IMR-90 (cell line): ENCODE measurements around the gene SPATA31D3. TPM values are rescaled to one million over a fixed set of nuclear protein-coding genes. Genes with fewer than 3 reads are reported as not detected.

Experiments
- ATAC-seq: fragments of 200-7000 bp; cut with Tn5 transposase; 2 replicates; pipeline ENCODE4 v1.9.1; 2020; ENCODE audit warnings: low read depth, mild to moderate bottlenecking, moderate library complexity
- BruUV-seq: library from RNA; stranded (reverse); fragments of 400-500 nt; replicated peaks from 2 replicates; lab custom pipeline; 2021; lab: Mats Ljungman, UMichigan
- CTCF ChIA-PET: fragments of 300-600 bp; formaldehyde crosslinking; extraction: SDS; loops from one replicate; lab custom pipeline; 2021; ENCODE audit warnings: antibody characterized with exemption; lab: Yijun Ruan, JAX
- POLR2A ChIA-PET: fragments of 300-600 bp; sonication (Branson Sonifier 250); formaldehyde crosslinking; loops from one replicate; lab custom pipeline; 2022; ENCODE audit warnings: antibody characterized with exemption; ENCODE audit not compliant: unreplicated experiment; lab: Charles Lee
- DNase-seq: peaks from one replicate; pipeline ENCODE4 v3.0.0; 2013
- H2AFZ ChIP-seq: replicated peaks from 2 replicates; pipeline ENCODE3; 2013; ENCODE audit warnings: low read length, mild to moderate bottlenecking; ENCODE audit not compliant: poor library complexity
- H2AK5ac ChIP-seq: 2 replicates; pipeline ENCODE4 v1.6.1; 2013; ENCODE audit warnings: low read depth, low read length, inconsistent platforms
- H2AK9ac ChIP-seq: replicated peaks from 2 replicates; pipeline ENCODE3; 2013; ENCODE audit warnings: mild to moderate bottlenecking, low read depth, low read length, moderate library complexity; ENCODE audit not compliant: poor library complexity
- H2BK120ac ChIP-seq: 2 replicates; pipeline ENCODE4 v1.6.1; 2013; ENCODE audit warnings: low read depth, low read length, inconsistent platforms
- H2BK15ac ChIP-seq: 3 replicates; pipeline ENCODE4 v1.6.1; 2013; ENCODE audit warnings: low read depth, low read length, inconsistent platforms
- H2BK20ac ChIP-seq: 2 replicates; pipeline ENCODE4 v1.6.1; 2013; ENCODE audit warnings: low read depth, mild to moderate bottlenecking, inconsistent platforms, low read length, moderate library complexity
- H2BK5ac ChIP-seq: 2 replicates; pipeline ENCODE4 v1.6.1; 2013; ENCODE audit warnings: mild to moderate bottlenecking, low read depth, low read length, inconsistent platforms; ENCODE audit not compliant: poor library complexity, severe bottlenecking
- H3K14ac ChIP-seq: replicated peaks from 2 replicates; pipeline ENCODE4 v1.6.1; 2013; ENCODE audit warnings: low read depth, low read length, inconsistent platforms
- H3K18ac ChIP-seq: 2 replicates; pipeline ENCODE4 v1.6.1; 2013; ENCODE audit warnings: low read depth, low read length, control low read depth
- H3K23ac ChIP-seq: 2 replicates; pipeline ENCODE4 v1.6.1; 2013; ENCODE audit warnings: low read depth, low read length, inconsistent platforms
- H3K27ac ChIP-seq: 2 replicates; pipeline ENCODE4 v1.5.1; 2013; ENCODE audit warnings: mild to moderate bottlenecking, control low read depth, low read length; ENCODE audit not compliant: insufficient read depth
- H3K27me3 ChIP-seq: 2 replicates; pipeline ENCODE4 v1.6.1; 2013; ENCODE audit warnings: low read length; ENCODE audit not compliant: control insufficient read depth, insufficient read depth
- H3K36me3 ChIP-seq: 2 replicates; pipeline ENCODE4 v1.6.1; 2013; ENCODE audit warnings: low read length, mixed read lengths; ENCODE audit not compliant: control insufficient read depth, insufficient read depth
- H3K4ac ChIP-seq: 2 replicates; pipeline ENCODE4 v1.6.1; 2013; ENCODE audit warnings: low read depth, low read length, inconsistent platforms
- H3K4me1 ChIP-seq: 2 replicates; pipeline ENCODE4 v1.6.1; 2013; ENCODE audit warnings: low read length, mixed read lengths; ENCODE audit not compliant: control insufficient read depth, insufficient read depth
- H3K4me2 ChIP-seq: 2 replicates; pipeline ENCODE4 v1.6.1; 2013; ENCODE audit warnings: low read depth, mild to moderate bottlenecking, control low read depth, low read length, moderate library complexity
- H3K4me3 ChIP-seq: 2 replicates; pipeline ENCODE4 v1.5.1; 2013; ENCODE audit warnings: low read depth, mild to moderate bottlenecking, control low read depth, low read length, moderate library complexity; ENCODE audit not compliant: insufficient read depth
- H3K56ac ChIP-seq: 2 replicates; pipeline ENCODE4 v1.6.1; 2013; ENCODE audit warnings: low read length, inconsistent platforms; ENCODE audit not compliant: insufficient read depth; ENCODE audit errors: extremely low read depth
- H3K79me1 ChIP-seq, 2 experiments: 2 replicates each; pipeline ENCODE4 v1.6.1; 2013; ENCODE audit warnings: low read length in 2 of 2, inconsistent platforms in 1 of 2, low read depth in 1 of 2
- H3K9ac ChIP-seq: 2 replicates; pipeline ENCODE4 v1.6.1; 2013; ENCODE audit warnings: low read depth, low read length, control low read depth
- H3K9me1 ChIP-seq: 2 replicates; pipeline ENCODE4 v1.6.1; 2013; ENCODE audit warnings: low read length, inconsistent platforms; ENCODE audit not compliant: insufficient read depth
- H3K9me3 ChIP-seq: 2 replicates; pipeline ENCODE4 v1.6.1; 2013; ENCODE audit warnings: low read length; ENCODE audit not compliant: control insufficient read depth, insufficient read depth
- H4K20me1 ChIP-seq: 2 replicates; pipeline ENCODE4 v1.6.1; 2013; ENCODE audit warnings: low read length, inconsistent platforms; ENCODE audit not compliant: insufficient read depth
- H4K5ac ChIP-seq: 2 replicates; pipeline ENCODE4 v1.6.1; 2013; ENCODE audit warnings: mild to moderate bottlenecking, low read depth, low read length, control low read depth
- H4K8ac ChIP-seq, 2 experiments: 2 replicates each; pipeline ENCODE4 v1.6.1; 2013; ENCODE audit warnings: low read depth in 2 of 2, low read length in 2 of 2, control low read depth in 1 of 2, inconsistent platforms in 1 of 2
- H4K91ac ChIP-seq: 2 replicates; pipeline ENCODE4 v1.6.1; 2013; ENCODE audit warnings: low read depth, low read length, inconsistent platforms; ENCODE audit not compliant: insufficient read depth
- BHLHE40 ChIP-seq: fragments of 150-350 bp; IDR thresholded peaks from 2 replicates; pipeline ENCODE4 v1.6.1; 2016; ENCODE audit warnings: mild to moderate bottlenecking, low read depth, low read length
- CEBPB ChIP-seq: IDR thresholded peaks from 2 replicates; pipeline ENCODE4 v1.6.1; 2012; ENCODE audit warnings: low read depth, low read length, improper control_type of control experiment
- FOS ChIP-seq: fragments of 150-350 bp; IDR thresholded peaks from 2 replicates; pipeline ENCODE4 v1.6.1; 2016; ENCODE audit warnings: low read depth, low read length
- MAZ ChIP-seq: IDR thresholded peaks from 2 replicates; pipeline ENCODE4 v1.6.1; 2012; ENCODE audit warnings: low read depth, mild to moderate bottlenecking, low read length, improper control_type of control experiment, moderate library complexity, borderline replicate concordance
- NFE2L2 ChIP-seq: fragments of 150-350 bp; IDR thresholded peaks from 2 replicates; pipeline ENCODE4 v1.6.1; 2016; ENCODE audit warnings: low read depth, mild to moderate bottlenecking, low read length
- RAD21 ChIP-seq: IDR thresholded peaks from 2 replicates; pipeline ENCODE4 v1.6.1; 2012; ENCODE audit warnings: low read length, improper control_type of control experiment
- RCOR1 ChIP-seq: IDR thresholded peaks from 2 replicates; pipeline ENCODE4 v1.6.1; 2012; ENCODE audit warnings: mild to moderate bottlenecking, low read length, improper control_type of control experiment; ENCODE audit not compliant: insufficient replicate concordance
- RFX5 ChIP-seq: IDR thresholded peaks from 2 replicates; pipeline ENCODE4 v1.8.0; 2012; ENCODE audit warnings: low read depth, mild to moderate bottlenecking, low read length, moderate library complexity
- SMC3 ChIP-seq: fragments of 150-350 bp; IDR thresholded peaks from 2 replicates; pipeline ENCODE4 v1.6.1; 2016; ENCODE audit warnings: low read depth, mild to moderate bottlenecking, antibody characterized with exemption, low read length, moderate library complexity
- WGBS, 2 experiments: methylation state at CpG; one replicate each; pipeline versions ENCODE4 v1.1.5 to v1.1.7; 2013; ENCODE audit warnings: missing lambda C conversion rate in 2 of 2; ENCODE audit not compliant: insufficient read length in 1 of 2; ENCODE audit errors: extremely low coverage in 2 of 2; 5-methylcytosine and 5-hydroxymethylcytosine counted together
- dilution Hi-C: fragments of 300-500 bp; cut with HindIII; formaldehyde crosslinking; loops from one replicate; pipeline ENCODE4 v1.14.3; 2018; ENCODE audit warnings: low sequenced_read_pairs; ENCODE audit not compliant: unreplicated experiment
- in situ Hi-C: fragments of 300-500 bp; cut with MboI; formaldehyde crosslinking; loops from 3 replicates; pipeline ENCODE4 v1.14.3; 2019; ENCODE audit warnings: low sequenced_read_pairs, inconsistent platforms, mixed read lengths
- intact Hi-C: fragments of 100-400 bp; cut with micrococcal nuclease; formaldehyde crosslinking; loops from 2 replicates; pipeline ENCODE4 v1.10.0; 2022
- polyA plus RNA-seq, 3 experiments: library from polyadenylated mRNA; depleted of rRNA; stranded (reverse); fragments of >200 nt; gene quantifications; 2 replicates each; pipeline ENCODE4 v1.2.3, GENCODE V29; 2012; ENCODE audit warnings: low replicate concordance in 1 of 3
- total RNA-seq: library from RNA; depleted of rRNA; stranded (reverse); fragments of >200 nt; gene quantifications from 2 replicates; pipeline ENCODE4 v1.2.3, GENCODE V29; 2012
- TF ChIP-seq, protein P1 (sequence below): conservative IDR thresholded peaks from 2 replicates; pipeline ENCODE4 v1.5.1; 2012; ENCODE audit warnings: mild to moderate bottlenecking, low read depth, low read length, improper control_type of control experiment
- TF ChIP-seq, protein P2 (sequence below): fragments of 150-350 bp; IDR thresholded peaks from 2 replicates; pipeline ENCODE4 v1.6.1; 2017; ENCODE audit warnings: mild to moderate bottlenecking, antibody characterized with exemption, low read length, low read depth

Gene SPATA31D3
- total and polyA plus RNA-seq, 2 of the 4 experiments (the other 2 are of a cell fraction) = not detected

DNA sequence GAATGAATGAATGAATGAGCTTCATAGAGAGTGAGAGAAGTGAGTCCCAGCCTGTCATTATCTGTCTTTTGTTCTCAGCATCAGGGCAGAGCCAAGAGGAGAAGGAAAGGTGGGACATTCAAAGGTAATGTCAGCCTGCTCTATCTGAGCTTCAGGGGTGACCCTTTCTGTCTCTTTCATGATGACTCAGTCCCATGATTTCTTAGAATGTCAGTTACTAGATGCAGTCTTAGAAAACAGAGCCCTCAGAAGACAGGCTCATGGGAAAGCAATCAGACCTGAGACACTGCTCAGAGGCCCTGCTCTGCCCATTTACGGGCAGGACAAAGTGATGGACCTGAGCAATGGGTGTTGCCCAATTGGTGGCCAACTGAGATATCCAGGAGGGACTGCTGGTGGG lies 46.4 kb downstream of the SPATA31D3 start:
- Histone ChIP-seq H3K9me1 (no peaks in the 10 kb centered on the region), H3K23ac (no peak overlapping the region), H2AFZ (no peak overlapping the region), H3K4me3 (no peak overlapping the region), H2BK20ac (no peak overlapping the region), H3K27me3 (peaks cover 10% of the 10 kb centered on the region), H3K27ac (no peak overlapping the region), H3K4me1 (no peaks in the 10 kb centered on the region; the same call in 1 of the 2 replicates), H2BK5ac (no peak overlapping the region), H4K20me1 (no peaks in the 10 kb centered on the region), H3K9me3 (0 out of 2 replicates have a peak, but pooled peaks cover 2% of the 10 kb centered on the region), H2BK120ac (no peak overlapping the region), H3K56ac (no peak overlapping the region), H3K4ac (no peak overlapping the region), H4K5ac (no peak overlapping the region), H2AK9ac (no peak overlapping the region), H2AK5ac (no peak overlapping the region), H3K9ac (no peak overlapping the region), H4K91ac (no peak overlapping the region), H3K79me1 (no peaks in the 10 kb centered on the region), H3K18ac (no peak overlapping the region), H4K8ac (no peak overlapping the region), H3K4me2 (no peak overlapping the region), H2BK15ac (no peak overlapping the region), H3K36me3 (no peaks in the 10 kb centered on the region), H3K14ac (no peak overlapping the region)
- no peak for TF ChIP-seq MAZ
- TF ChIP-seq BHLHE40 = no peak
- TF ChIP-seq SMC3 = no peak
- no peak for TF ChIP-seq CEBPB
- no peak for TF ChIP-seq FOS
- TF ChIP-seq RFX5 = no peak
- no peak for TF ChIP-seq RAD21
- TF ChIP-seq, protein P1, sequence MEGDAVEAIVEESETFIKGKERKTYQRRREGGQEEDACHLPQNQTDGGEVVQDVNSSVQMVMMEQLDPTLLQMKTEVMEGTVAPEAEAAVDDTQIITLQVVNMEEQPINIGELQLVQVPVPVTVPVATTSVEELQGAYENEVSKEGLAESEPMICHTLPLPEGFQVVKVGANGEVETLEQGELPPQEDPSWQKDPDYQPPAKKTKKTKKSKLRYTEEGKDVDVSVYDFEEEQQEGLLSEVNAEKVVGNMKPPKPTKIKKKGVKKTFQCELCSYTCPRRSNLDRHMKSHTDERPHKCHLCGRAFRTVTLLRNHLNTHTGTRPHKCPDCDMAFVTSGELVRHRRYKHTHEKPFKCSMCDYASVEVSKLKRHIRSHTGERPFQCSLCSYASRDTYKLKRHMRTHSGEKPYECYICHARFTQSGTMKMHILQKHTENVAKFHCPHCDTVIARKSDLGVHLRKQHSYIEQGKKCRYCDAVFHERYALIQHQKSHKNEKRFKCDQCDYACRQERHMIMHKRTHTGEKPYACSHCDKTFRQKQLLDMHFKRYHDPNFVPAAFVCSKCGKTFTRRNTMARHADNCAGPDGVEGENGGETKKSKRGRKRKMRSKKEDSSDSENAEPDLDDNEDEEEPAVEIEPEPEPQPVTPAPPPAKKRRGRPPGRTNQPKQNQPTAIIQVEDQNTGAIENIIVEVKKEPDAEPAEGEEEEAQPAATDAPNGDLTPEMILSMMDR = no peak
- TF ChIP-seq, protein P2, sequence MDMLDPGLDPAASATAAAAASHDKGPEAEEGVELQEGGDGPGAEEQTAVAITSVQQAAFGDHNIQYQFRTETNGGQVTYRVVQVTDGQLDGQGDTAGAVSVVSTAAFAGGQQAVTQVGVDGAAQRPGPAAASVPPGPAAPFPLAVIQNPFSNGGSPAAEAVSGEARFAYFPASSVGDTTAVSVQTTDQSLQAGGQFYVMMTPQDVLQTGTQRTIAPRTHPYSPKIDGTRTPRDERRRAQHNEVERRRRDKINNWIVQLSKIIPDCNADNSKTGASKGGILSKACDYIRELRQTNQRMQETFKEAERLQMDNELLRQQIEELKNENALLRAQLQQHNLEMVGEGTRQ = no peak
- no peak for TF ChIP-seq RCOR1
- no peak for TF ChIP-seq NFE2L2
- DNase-seq (no peak), ATAC-seq (no peak)
- ChIA-PET POLR2A (no interaction called here), CTCF (no interaction called here)
- dilution Hi-C loops (no loop called here), intact Hi-C loops (no loop called here), in situ Hi-C loops (no loop called here)
- WGBS, 2 experiments = 100% methylated on average over 1 of the region's 1 CpG; no CpG with 5 or more reads in 1 of the 2 experiments
- BruUV-seq = no TSS peak
